HCT116 (cell line): ENCODE data around the gene DONSON. TPM values are rescaled to one million over a fixed set of nuclear protein-coding genes. Genes with fewer than 3 reads are reported as not detected.

Experiments
- ATAC-seq: fragments of 200-7000 bp; cut with Tn5 transposase; 2 replicates; pipeline ENCODE4 v1.9.1; 2020; ENCODE audit warnings: mild to moderate bottlenecking, moderate library complexity
- BruUV-seq: library from RNA; stranded (reverse); fragments of 400-500 nt; replicated peaks from 2 replicates; lab custom pipeline; 2021; lab: Mats Ljungman, UMichigan
- CTCF ChIA-PET: fragments of 300-600 bp; sonication (Branson Sonifier 250); formaldehyde crosslinking; loops from one replicate; lab custom pipeline; 2021; ENCODE audit warnings: antibody characterized with exemption; lab: Charles Lee
- POLR2A ChIA-PET: fragments of 300-600, 350-600 bp; sonication (Branson Sonifier 250); formaldehyde crosslinking; loops from one replicate; lab custom pipeline; 2021; ENCODE audit warnings: antibody characterized with exemption; lab: Charles Lee
- RAD21 ChIA-PET, 2 experiments: fragments of 300-600 bp; sonication (Branson Sonifier 250); formaldehyde crosslinking; loops; one replicate each; lab custom pipeline; 2023; ENCODE audit warnings: low total read pairs in 2 of 2; ENCODE audit not compliant: uncharacterized antibody in 2 of 2, unreplicated experiment in 2 of 2, low non-redundant PET in 1 of 2; lab: Charles Lee
- DNase-seq: peaks from one replicate; pipeline ENCODE4 v3.0.0-alpha.2; 2010; ENCODE audit warnings: low read depth, low spot score
- H2AFZ ChIP-seq: fragments of 200-600 bp; shearing (Covaris generic), sonication (generic); 2 replicates; pipeline ENCODE4 v1.6.1; 2017; ENCODE audit warnings: low read depth, mixed run types, mixed read lengths, antibody characterized with exemption, low read length; ENCODE audit not compliant: poor library complexity, severe bottlenecking
- H3K27ac ChIP-seq: 2 replicates; pipeline ENCODE4 v1.5.1; 2012; ENCODE audit warnings: low read depth, low read length
- H3K27me3 ChIP-seq: fragments of 200-600 bp; sonication (generic); 2 replicates; pipeline ENCODE4 v1.6.1; 2016; ENCODE audit warnings: mixed run types, low read length, mixed read lengths; ENCODE audit not compliant: insufficient read depth
- H3K36me3 ChIP-seq, 2 experiments: fragments of 200-500 bp in 1 of 2; fragments of 200-600 bp in 1 of 2; sonication (Bioruptor generic) in 1 of 2; sonication (generic) in 1 of 2; 2 replicates each; pipeline versions ENCODE4 v1.5.1 to v1.6.1; 2014 to 2016; ENCODE audit warnings: low read length in 2 of 2, inconsistent platforms in 1 of 2, mixed read lengths in 1 of 2, mixed run types in 1 of 2; ENCODE audit not compliant: insufficient read depth in 2 of 2, control insufficient read depth in 1 of 2
- H3K4me1 ChIP-seq, 2 experiments: fragments of 200-600 bp in 1 of 2; sonication (generic) in 1 of 2; 2 replicates each; pipeline versions ENCODE4 v1.5.1 to v1.6.1; 2012 to 2017; ENCODE audit warnings: low read length in 2 of 2, inconsistent platforms in 1 of 2, mild to moderate bottlenecking in 1 of 2, mixed read lengths in 1 of 2, mixed run types in 1 of 2, moderate library complexity in 1 of 2; ENCODE audit not compliant: insufficient read depth in 2 of 2, control insufficient read depth in 1 of 2
- H3K4me2 ChIP-seq: fragments of 200-600 bp; sonication (generic); 2 replicates; pipeline ENCODE4 v1.6.1; 2017; ENCODE audit warnings: mixed run types, low read length, mixed read lengths
- H3K4me3 ChIP-seq, 2 experiments: fragments of 200-600 bp in 1 of 2; sonication (generic) in 1 of 2; replicated peaks in 1 of 2; 2 replicates each; pipeline ENCODE4 v1.5.1; 2011 to 2016; ENCODE audit warnings: low read length in 2 of 2, control low read depth in 1 of 2, low read depth in 1 of 2, mild to moderate bottlenecking in 1 of 2, mixed read lengths in 1 of 2, mixed run types in 1 of 2
- H3K79me2 ChIP-seq: fragments of 200-600 bp; sonication (generic); 2 replicates; pipeline ENCODE4 v1.6.1; 2017; ENCODE audit warnings: mild to moderate bottlenecking, mixed run types, low read length, moderate library complexity, mixed read lengths; ENCODE audit not compliant: insufficient read depth
- H3K9ac ChIP-seq: fragments of 200-600 bp; sonication (generic); 2 replicates; pipeline ENCODE4 v1.6.1; 2016; ENCODE audit warnings: low read length, mixed read lengths
- H3K9me2 ChIP-seq: fragments of 200-600 bp; sonication (generic), shearing (Covaris generic); 2 replicates; pipeline ENCODE4 v1.6.1; 2017; ENCODE audit warnings: mixed run types, mild to moderate bottlenecking, moderate library complexity; ENCODE audit not compliant: insufficient read depth
- H3K9me3 ChIP-seq, 2 experiments: fragments of 200-500 bp in 1 of 2; fragments of 200-600 bp in 1 of 2; sonication (Bioruptor generic) in 1 of 2; sonication (generic) in 1 of 2; 2 replicates each; pipeline ENCODE4 v1.6.1; 2014 to 2017; ENCODE audit warnings: low read length in 2 of 2, mixed read lengths in 2 of 2, inconsistent platforms in 1 of 2, low read depth in 1 of 2, mild to moderate bottlenecking in 1 of 2, mixed run types in 1 of 2, moderate library complexity in 1 of 2; ENCODE audit not compliant: control insufficient read depth in 1 of 2, insufficient read depth in 1 of 2
- H4K20me1 ChIP-seq: fragments of 200-600 bp; sonication (generic), shearing (Covaris generic); 2 replicates; pipeline ENCODE4 v1.6.1; 2017; ENCODE audit warnings: mixed run types, mild to moderate bottlenecking, moderate library complexity; ENCODE audit not compliant: insufficient read depth
- ATF3 ChIP-seq: IDR thresholded peaks from 2 replicates; pipeline ENCODE4 v1.6.1; 2012
- ELF1 ChIP-seq: IDR thresholded peaks from 2 replicates; pipeline ENCODE4 v1.6.1; 2012; ENCODE audit warnings: low read depth, borderline replicate concordance
- JUND ChIP-seq: IDR thresholded peaks from 2 replicates; pipeline ENCODE4 v1.6.1; 2012
- POLR2AphosphoS5 ChIP-seq: IDR thresholded peaks from 2 replicates; pipeline ENCODE4 v1.6.1; 2011; ENCODE audit warnings: mild to moderate bottlenecking, low read depth, low read length, moderate library complexity
- REST ChIP-seq: IDR thresholded peaks from 2 replicates; pipeline ENCODE4 v1.6.1; 2012; ENCODE audit warnings: low read depth
- SP1 ChIP-seq: IDR thresholded peaks from 2 replicates; pipeline ENCODE4 v1.6.1; 2012; ENCODE audit warnings: low read depth
- ZNF274 ChIP-seq: fragments of 200-500 bp; sonication (Bioruptor generic); IDR thresholded peaks from 2 replicates; pipeline ENCODE4 v1.6.1; 2014; ENCODE audit warnings: mild to moderate bottlenecking, low read depth, low read length, inconsistent platforms
- intact Hi-C: fragments of 100-400 bp; cut with micrococcal nuclease; formaldehyde crosslinking; loops from 2 replicates; pipeline ENCODE4 v1.10.0; 2022
- total RNA-seq: library from RNA; stranded (reverse); gene quantifications from one replicate; pipeline ENCODE4 v1.2.1, GENCODE V29; 2021; ENCODE audit not compliant: unreplicated experiment

Gene DONSON
- total RNA-seq, 1 experiment from 2014 or later, result 31.7 TPM

GRCh38 chr21:33552093-33552998 is 36.1 kb downstream of the DONSON start:
- H3K27me3 ChIP-seq, result no peaks in the 10 kb centered on the region
- no peak overlapping the region for H2AFZ ChIP-seq
- H3K36me3 ChIP-seq, result peaks cover 75 to 87% of the 10 kb centered on the region in 2 experiments
- DNase-seq (no peak), ATAC-seq (peak; percentile 27)
- no peaks in the 10 kb centered on the region for H3K4me1 ChIP-seq
- TF ChIP-seq POLR2AphosphoS5, result 0 out of 2 replicates have a peak, but pooled peaks have one; percentile 2
- no peak for TF ChIP-seq ZNF274
- TF ChIP-seq ATF3, result no peak
- TF ChIP-seq SP1, result no peak
- TF ChIP-seq ELF1, result no peak
- TF ChIP-seq JUND, result peak; percentile 7; the same call in 1 of the 2 replicates
- TF ChIP-seq REST, result no peak
- H3K9me2 ChIP-seq, result no peaks in the 10 kb centered on the region
- no TSS peak for BruUV-seq
- peaks cover 100% of the 10 kb centered on the region for H3K79me2 ChIP-seq
- H3K27ac ChIP-seq, result no peak overlapping the region
- H3K9me3 ChIP-seq, result no peaks in the 10 kb centered on the region
- ChIA-PET RAD21 (no interaction called here), POLR2A (no interaction called here), CTCF (no interaction called here)
- H3K4me3 ChIP-seq, result no peak overlapping the region
- intact Hi-C loops, result no loop called here
- H3K4me2 ChIP-seq, result no peak overlapping the region
- peaks cover 52% of the 10 kb centered on the region for H4K20me1 ChIP-seq
- no peak overlapping the region for H3K9ac ChIP-seq
